HCT116 (cell line): ENCODE results near the gene DIP2C.

ENCODE experiments used
- EZH2phosphoT487 ChIP-seq: fragments of 200-600 bp; IDR thresholded peaks from 2 replicates; pipeline ENCODE4 v1.6.1; 2018; ENCODE audit warnings: antibody characterized with exemption, borderline replicate concordance
- JUND ChIP-seq: IDR thresholded peaks from 2 replicates; pipeline ENCODE4 v1.6.1; 2012
- MAX ChIP-seq: IDR thresholded peaks from 2 replicates; pipeline ENCODE4 v1.6.1; 2012
- POLR2A ChIP-seq: IDR thresholded peaks from 2 replicates; pipeline ENCODE4 v1.7.0; 2011; ENCODE audit warnings: borderline replicate concordance; ENCODE audit not compliant: insufficient read depth, insufficient read length; ENCODE audit errors: extremely low read depth
- POLR2AphosphoS5 ChIP-seq: IDR thresholded peaks from 2 replicates; pipeline ENCODE4 v1.6.1; 2011; ENCODE audit warnings: mild to moderate bottlenecking, low read depth, low read length, moderate library complexity
- REST ChIP-seq: IDR thresholded peaks from 2 replicates; pipeline ENCODE4 v1.6.1; 2012; ENCODE audit warnings: low read depth
- SIN3A ChIP-seq: IDR thresholded peaks from 2 replicates; pipeline ENCODE4 v1.6.1; 2012; ENCODE audit warnings: low read depth
- TCF7L2 ChIP-seq: IDR thresholded peaks from 2 replicates; pipeline ENCODE4 v1.7.0; 2011; ENCODE audit warnings: borderline replicate concordance, inconsistent platforms; ENCODE audit not compliant: insufficient read depth, insufficient read length; ENCODE audit errors: extremely low read depth
- YY1 ChIP-seq: IDR thresholded peaks from 2 replicates; pipeline ENCODE4 v1.6.1; 2011; ENCODE audit warnings: low read length, low read depth, moderate library complexity, mild to moderate bottlenecking; ENCODE audit not compliant: insufficient replicate concordance; ENCODE audit errors: extremely low read depth
- TF ChIP-seq, protein P1 (sequence below), 3 experiments: fragments of 200-600 bp in 1 of 3; sonication (generic) in 1 of 3; IDR thresholded peaks in 2 of 3; conservative IDR thresholded peaks in 1 of 3; 2 replicates each; pipeline ENCODE4 v1.5.1; 2012 to 2017; ENCODE audit warnings: low read depth in 2 of 3, low read length in 2 of 3, antibody characterized with exemption in 1 of 3, borderline replicate concordance in 1 of 3, control low read depth in 1 of 3, mild to moderate bottlenecking in 1 of 3, mixed read lengths in 1 of 3, mixed run types in 1 of 3, moderate library complexity in 1 of 3; ENCODE audit not compliant: insufficient read depth in 1 of 3
- TF ChIP-seq, protein P2 (sequence below): IDR thresholded peaks from 2 replicates; pipeline ENCODE4 v1.6.1; 2011; ENCODE audit warnings: mild to moderate bottlenecking, low read length, moderate library complexity; ENCODE audit not compliant: insufficient replicate concordance; ENCODE audit errors: extremely low read depth

DNA sequence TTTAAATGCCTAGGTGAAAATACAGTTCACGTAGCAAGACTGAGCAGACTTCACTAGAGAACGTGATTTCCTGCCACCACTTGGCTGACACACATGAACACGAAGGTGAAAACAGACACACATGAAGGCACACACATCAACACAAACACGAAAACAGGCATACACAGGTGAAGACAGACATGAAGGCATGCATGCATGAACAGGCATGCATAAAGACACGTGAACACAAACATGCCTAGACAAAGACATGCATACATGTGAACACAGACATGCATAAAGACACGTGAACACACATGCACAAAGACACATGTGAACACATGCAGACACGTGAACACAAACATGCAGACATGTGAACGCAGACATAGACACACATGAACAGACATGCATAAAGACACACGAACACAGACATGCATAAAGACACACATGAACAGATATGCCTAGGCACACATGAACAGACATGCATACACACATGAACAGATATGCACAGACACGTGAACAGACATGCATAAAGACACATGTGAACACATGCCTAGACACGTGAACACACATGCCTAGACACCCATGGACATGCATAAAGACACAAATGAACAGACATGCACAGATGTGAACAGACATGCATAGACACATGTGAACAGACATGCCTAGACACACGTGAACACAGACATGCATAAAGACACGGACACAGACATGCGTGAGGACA is 311.1 kb downstream of the DIP2C start:
- no peak for TF ChIP-seq MAX
- no peak for TF ChIP-seq POLR2A
- no peak for TF ChIP-seq POLR2AphosphoS5
- TF ChIP-seq, protein P1, sequence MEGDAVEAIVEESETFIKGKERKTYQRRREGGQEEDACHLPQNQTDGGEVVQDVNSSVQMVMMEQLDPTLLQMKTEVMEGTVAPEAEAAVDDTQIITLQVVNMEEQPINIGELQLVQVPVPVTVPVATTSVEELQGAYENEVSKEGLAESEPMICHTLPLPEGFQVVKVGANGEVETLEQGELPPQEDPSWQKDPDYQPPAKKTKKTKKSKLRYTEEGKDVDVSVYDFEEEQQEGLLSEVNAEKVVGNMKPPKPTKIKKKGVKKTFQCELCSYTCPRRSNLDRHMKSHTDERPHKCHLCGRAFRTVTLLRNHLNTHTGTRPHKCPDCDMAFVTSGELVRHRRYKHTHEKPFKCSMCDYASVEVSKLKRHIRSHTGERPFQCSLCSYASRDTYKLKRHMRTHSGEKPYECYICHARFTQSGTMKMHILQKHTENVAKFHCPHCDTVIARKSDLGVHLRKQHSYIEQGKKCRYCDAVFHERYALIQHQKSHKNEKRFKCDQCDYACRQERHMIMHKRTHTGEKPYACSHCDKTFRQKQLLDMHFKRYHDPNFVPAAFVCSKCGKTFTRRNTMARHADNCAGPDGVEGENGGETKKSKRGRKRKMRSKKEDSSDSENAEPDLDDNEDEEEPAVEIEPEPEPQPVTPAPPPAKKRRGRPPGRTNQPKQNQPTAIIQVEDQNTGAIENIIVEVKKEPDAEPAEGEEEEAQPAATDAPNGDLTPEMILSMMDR (IDR thresholded peaks at IDR 0.05 in 2 of 3, conservative IDR thresholded peaks at IDR 0.05 in 1 of 3; ENCODE audit: borderline replicate concordance in 1 of 3, insufficient read depth in 1 of 3, low read depth in 2 of 3, low read length in 2 of 3) = no peak
- TF ChIP-seq, protein P2, sequence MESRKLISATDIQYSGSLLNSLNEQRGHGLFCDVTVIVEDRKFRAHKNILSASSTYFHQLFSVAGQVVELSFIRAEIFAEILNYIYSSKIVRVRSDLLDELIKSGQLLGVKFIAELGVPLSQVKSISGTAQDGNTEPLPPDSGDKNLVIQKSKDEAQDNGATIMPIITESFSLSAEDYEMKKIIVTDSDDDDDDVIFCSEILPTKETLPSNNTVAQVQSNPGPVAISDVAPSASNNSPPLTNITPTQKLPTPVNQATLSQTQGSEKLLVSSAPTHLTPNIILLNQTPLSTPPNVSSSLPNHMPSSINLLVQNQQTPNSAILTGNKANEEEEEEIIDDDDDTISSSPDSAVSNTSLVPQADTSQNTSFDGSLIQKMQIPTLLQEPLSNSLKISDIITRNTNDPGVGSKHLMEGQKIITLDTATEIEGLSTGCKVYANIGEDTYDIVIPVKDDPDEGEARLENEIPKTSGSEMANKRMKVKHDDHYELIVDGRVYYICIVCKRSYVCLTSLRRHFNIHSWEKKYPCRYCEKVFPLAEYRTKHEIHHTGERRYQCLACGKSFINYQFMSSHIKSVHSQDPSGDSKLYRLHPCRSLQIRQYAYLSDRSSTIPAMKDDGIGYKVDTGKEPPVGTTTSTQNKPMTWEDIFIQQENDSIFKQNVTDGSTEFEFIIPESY = no peak
- TF ChIP-seq EZH2phosphoT487 = no peak
- no peak for TF ChIP-seq REST
- TF ChIP-seq YY1 = no peak
- TF ChIP-seq SIN3A = no peak
- no peak for TF ChIP-seq TCF7L2
- no peak for TF ChIP-seq JUND
